DOHH2 (cell line): Measurements from ENCODE around the gene OR5H15.
"Not testable (repeated sequence)": the region's sequence is repeated elsewhere in the genome, so short reads cannot be mapped to it uniquely, and the experiment has no call there.

Source experiments
- H3F3A ChIP-seq: fragments of 200-600 bp; sonication (generic), shearing (Covaris generic); 2 replicates; pipeline ENCODE4 v1.6.0; 2016; ENCODE audit warnings: antibody characterized with exemption, mild to moderate bottlenecking; ENCODE audit not compliant: control insufficient read depth, insufficient read depth
- H3K27ac ChIP-seq: fragments of 200-600 bp; sonication (generic); 2 replicates; pipeline ENCODE4 v1.5.1; 2014; ENCODE audit warnings: low read depth, mild to moderate bottlenecking, low read length, moderate library complexity
- H3K27me3 ChIP-seq: fragments of 200-600 bp; sonication (generic); 2 replicates; pipeline ENCODE4 v1.6.1; 2014; ENCODE audit warnings: mild to moderate bottlenecking, low read length, mixed read lengths; ENCODE audit not compliant: control insufficient read depth
- H3K36me3 ChIP-seq: fragments of 200-600 bp; sonication (generic); 2 replicates; pipeline ENCODE4 v1.6.1; 2014; ENCODE audit warnings: mild to moderate bottlenecking, low read length, moderate library complexity, mixed read lengths; ENCODE audit not compliant: control insufficient read depth
- H3K4me1 ChIP-seq: fragments of 200-600 bp; sonication (generic); 2 replicates; pipeline ENCODE4 v1.6.1; 2014; ENCODE audit warnings: mild to moderate bottlenecking, low read length, mixed read lengths; ENCODE audit not compliant: control insufficient read depth
- H3K4me2 ChIP-seq: fragments of 200-600 bp; sonication (generic); 2 replicates; pipeline ENCODE4 v1.6.0; 2014; ENCODE audit warnings: mild to moderate bottlenecking, low read length, moderate library complexity
- H3K4me3 ChIP-seq: fragments of 200-600 bp; sonication (generic); 2 replicates; pipeline ENCODE4 v1.5.1; 2014; ENCODE audit warnings: mild to moderate bottlenecking, low read length, mixed read lengths
- H3K79me2 ChIP-seq: fragments of 200-600 bp; sonication (generic); 2 replicates; pipeline ENCODE4 v1.6.1; 2014; ENCODE audit warnings: mild to moderate bottlenecking, low read length, mixed read lengths; ENCODE audit not compliant: control insufficient read depth
- H3K9me2 ChIP-seq: fragments of 200-600 bp; sonication (generic); replicated peaks from 2 replicates; pipeline ENCODE4 v1.6.1; 2014; ENCODE audit warnings: mild to moderate bottlenecking, low read length, mixed read lengths; ENCODE audit not compliant: control insufficient read depth
- H3K9me3 ChIP-seq: fragments of 200-600 bp; sonication (generic); 2 replicates; pipeline ENCODE4 v1.6.1; 2014; ENCODE audit warnings: antibody characterized with exemption, low read length, mixed read lengths; ENCODE audit not compliant: control insufficient read depth, insufficient read depth
- H4K20me1 ChIP-seq: fragments of 200-600 bp; sonication (generic); 2 replicates; pipeline ENCODE4 v1.6.0; 2014; ENCODE audit warnings: low read depth, mild to moderate bottlenecking, antibody characterized with exemption, low read length, moderate library complexity; ENCODE audit not compliant: control insufficient read depth, insufficient read depth
- EZH2phosphoT487 ChIP-seq: fragments of 200-600 bp; sonication (generic); IDR thresholded peaks from 2 replicates; pipeline ENCODE4 v1.6.1; 2017; ENCODE audit warnings: borderline replicate concordance, mild to moderate bottlenecking, antibody characterized with exemption, low read length, moderate library complexity, mixed read lengths
- TF ChIP-seq, protein P1 (sequence below): fragments of 200-600 bp; sonication (generic); IDR thresholded peaks from one replicate; pipeline ENCODE4 v1.5.1; 2014; ENCODE audit warnings: antibody characterized with exemption, mild to moderate bottlenecking, low read depth, low read length; ENCODE audit not compliant: poor library complexity, severe bottlenecking

The OR5H15 gene

GRCh38 chr3:98166396-98166795 lies at the start of gene OR5H15:
Gene OR5H15, plus strand, starts transcription at chr3:98166696. Its CDS starts 2,004 bp downstream, at chr3:98168700.
- H3K4me1 ChIP-seq = no peaks in the 10 kb centered on the region
- H3K9me2 ChIP-seq = no peaks in the 10 kb centered on the region
- no peaks in the 10 kb centered on the region for H3K79me2 ChIP-seq
- H3F3A ChIP-seq = no peaks in the 10 kb centered on the region
- no peak for TF ChIP-seq EZH2phosphoT487
- TF ChIP-seq, protein P1, sequence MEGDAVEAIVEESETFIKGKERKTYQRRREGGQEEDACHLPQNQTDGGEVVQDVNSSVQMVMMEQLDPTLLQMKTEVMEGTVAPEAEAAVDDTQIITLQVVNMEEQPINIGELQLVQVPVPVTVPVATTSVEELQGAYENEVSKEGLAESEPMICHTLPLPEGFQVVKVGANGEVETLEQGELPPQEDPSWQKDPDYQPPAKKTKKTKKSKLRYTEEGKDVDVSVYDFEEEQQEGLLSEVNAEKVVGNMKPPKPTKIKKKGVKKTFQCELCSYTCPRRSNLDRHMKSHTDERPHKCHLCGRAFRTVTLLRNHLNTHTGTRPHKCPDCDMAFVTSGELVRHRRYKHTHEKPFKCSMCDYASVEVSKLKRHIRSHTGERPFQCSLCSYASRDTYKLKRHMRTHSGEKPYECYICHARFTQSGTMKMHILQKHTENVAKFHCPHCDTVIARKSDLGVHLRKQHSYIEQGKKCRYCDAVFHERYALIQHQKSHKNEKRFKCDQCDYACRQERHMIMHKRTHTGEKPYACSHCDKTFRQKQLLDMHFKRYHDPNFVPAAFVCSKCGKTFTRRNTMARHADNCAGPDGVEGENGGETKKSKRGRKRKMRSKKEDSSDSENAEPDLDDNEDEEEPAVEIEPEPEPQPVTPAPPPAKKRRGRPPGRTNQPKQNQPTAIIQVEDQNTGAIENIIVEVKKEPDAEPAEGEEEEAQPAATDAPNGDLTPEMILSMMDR = no peak
- H3K9me3 ChIP-seq = no peaks in the 10 kb centered on the region
- H3K36me3 ChIP-seq = no peaks in the 10 kb centered on the region
- H3K27ac ChIP-seq = no peak within 1 kb of the TSS
- 0 out of 2 replicates have a peak, but pooled peaks cover 2% of the 10 kb centered on the region for H3K27me3 ChIP-seq
- no peak within 1 kb of the TSS for H3K4me3 ChIP-seq
- H4K20me1 ChIP-seq = no peaks in the 10 kb centered on the region
- H3K4me2 ChIP-seq = no peak within 1 kb of the TSS

DNA sequence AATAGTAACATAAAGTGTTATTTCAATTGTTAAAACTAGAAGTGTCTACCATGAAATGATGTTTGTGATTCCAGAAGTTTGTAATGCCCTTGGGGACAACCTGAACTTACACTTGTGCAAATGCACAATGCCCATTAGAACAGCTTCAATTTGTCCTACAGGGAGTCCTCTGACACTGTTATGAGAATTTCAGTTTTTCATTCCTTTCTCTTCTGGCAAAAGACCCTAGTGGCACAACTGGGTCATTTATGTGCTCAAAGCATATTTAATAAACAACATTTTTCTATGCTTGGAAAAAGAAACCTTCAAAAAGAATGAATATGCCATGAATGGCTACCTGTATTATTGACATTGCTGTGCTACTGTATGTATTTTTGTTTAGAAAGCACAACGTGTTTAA lies 36.1 kb upstream of the OR5H15 start, which contains the start of gene OR5H1:
Gene OR5H1, plus strand, starts transcription at position 301 of the 400 bp plus-strand sequence. CDS start 1,977 bp downstream, outside the sequence.
- Histone ChIP-seq H3K27me3 (no peaks in the 10 kb centered on the region), H3K4me1 (no peaks in the 10 kb centered on the region), H3K27ac (no peak within 1 kb of the TSS), H3F3A (no peaks in the 10 kb centered on the region), H3K36me3 (no peaks in the 10 kb centered on the region), H3K4me2 (no peak within 1 kb of the TSS), H3K79me2 (no peaks in the 10 kb centered on the region), H3K9me3 (no peaks in the 10 kb centered on the region), H3K9me2 (no peaks in the 10 kb centered on the region), H3K4me3 (no peak within 1 kb of the TSS), H4K20me1 (no peaks in the 10 kb centered on the region)
- TF ChIP-seq, protein P1 = no peak
- TF ChIP-seq EZH2phosphoT487 = no peak

DNA sequence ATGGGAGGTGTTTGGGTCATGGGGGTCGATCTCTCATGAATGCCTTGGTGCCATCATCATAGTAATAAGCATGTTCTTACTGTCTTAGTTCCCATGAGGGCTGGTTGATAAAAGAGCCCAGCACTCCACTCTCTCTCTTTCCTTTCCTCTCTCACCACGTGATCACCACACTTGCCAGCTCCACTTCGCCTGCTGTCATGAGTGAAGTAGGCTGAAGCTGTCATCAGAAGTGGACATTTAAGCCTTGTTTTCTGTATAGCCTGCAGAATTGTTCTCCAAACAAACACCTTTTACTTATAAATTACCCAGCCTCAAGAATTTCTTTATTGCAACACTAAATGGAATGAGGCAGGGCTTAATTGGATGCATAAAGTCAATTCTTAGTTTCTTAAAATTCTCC lies 29.9 kb upstream of the OR5H15 start:
- Histone ChIP-seq H3F3A (no peaks in the 10 kb centered on the region), H3K36me3 (no peaks in the 10 kb centered on the region), H3K79me2 (no peaks in the 10 kb centered on the region), H3K27ac (no peak overlapping the region), H3K4me3 (no peak overlapping the region), H3K4me1 (no peaks in the 10 kb centered on the region), H3K9me3 (no peaks in the 10 kb centered on the region), H3K27me3 (no peaks in the 10 kb centered on the region), H3K4me2 (no peak overlapping the region), H3K9me2 (no peaks in the 10 kb centered on the region), H4K20me1 (no peaks in the 10 kb centered on the region)
- TF ChIP-seq EZH2phosphoT487 = no peak
- TF ChIP-seq, protein P1 = no peak

- not testable (repeated sequence) for H3K4me1 ChIP-seq, H3F3A ChIP-seq, H3K27ac ChIP-seq, H3K9me3 ChIP-seq, H3K4me3 ChIP-seq, H3K36me3 ChIP-seq, H3K27me3 ChIP-seq, H3K9me2 ChIP-seq, H4K20me1 ChIP-seq, H3K4me2 ChIP-seq, H3K79me2 ChIP-seq
Observed at GRCh38 chr3:98137826-98138557, 28.5 kb upstream of the OR5H15 start.
